Endothelial cell of hepatic sinusoid (primary cell): ENCODE data around the gene NUP62.

Source experiments
- in situ Hi-C: cut with HindIII; loops from 2 replicates; pipeline ENCODE4 v1.10.0; 2017; ENCODE audit warnings: low sequenced_read_pairs

NUP62 gene

DNA sequence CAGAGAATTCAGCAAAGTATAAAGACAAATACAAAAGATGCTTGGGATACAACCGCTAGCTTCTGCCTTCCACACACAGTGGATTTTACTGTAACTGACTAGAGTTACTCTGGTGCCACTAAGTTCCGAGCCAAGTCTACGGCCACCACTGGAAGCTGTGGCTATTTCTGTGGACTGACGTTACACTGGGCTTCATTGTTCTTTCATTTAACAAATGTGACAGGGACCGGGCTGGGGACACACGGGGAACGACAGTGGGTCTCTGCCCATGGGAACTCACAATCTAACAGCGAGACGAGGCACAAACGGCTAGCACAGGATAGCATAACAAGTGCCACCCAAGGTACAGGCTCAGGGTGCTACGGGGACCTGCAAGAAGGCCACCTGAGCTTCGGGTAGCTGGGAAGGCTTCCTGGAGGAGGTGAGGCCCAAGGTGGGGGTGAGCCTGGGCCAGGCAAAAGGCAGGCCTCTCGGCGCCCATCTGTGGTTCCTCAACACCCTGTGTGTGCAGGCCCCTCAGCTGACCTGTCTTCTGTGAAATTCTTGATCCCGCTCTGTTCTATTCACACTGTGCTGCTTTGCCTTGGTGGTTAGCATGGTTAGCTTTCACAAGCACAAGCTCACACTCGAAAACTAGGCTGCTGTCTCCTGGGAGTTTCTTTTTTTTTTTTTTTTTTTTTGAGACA lies 22.3 kb downstream of the NUP62 start:
- in situ Hi-C loops = no loop called here

DNA sequence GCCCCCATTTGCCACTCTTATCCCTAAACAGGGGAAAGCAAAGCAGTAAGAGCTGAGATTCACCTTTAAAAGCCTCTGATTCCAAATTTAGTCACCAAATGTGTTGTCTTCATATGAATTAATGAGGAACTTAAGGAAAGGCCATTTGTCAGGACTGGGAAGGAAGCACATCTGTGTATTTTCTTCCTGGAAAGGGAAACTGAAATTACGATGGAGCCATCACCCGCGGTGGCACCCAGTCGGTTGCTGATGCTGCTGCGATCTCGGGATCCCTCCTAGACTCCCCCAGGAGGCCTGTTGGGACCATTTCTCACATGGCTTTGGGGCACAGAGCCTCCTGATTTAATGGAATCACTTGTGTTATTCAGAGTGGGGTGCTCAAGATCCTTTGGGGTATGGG lies 25.2 kb downstream of the NUP62 start:
- in situ Hi-C loops = no loop called here

DNA sequence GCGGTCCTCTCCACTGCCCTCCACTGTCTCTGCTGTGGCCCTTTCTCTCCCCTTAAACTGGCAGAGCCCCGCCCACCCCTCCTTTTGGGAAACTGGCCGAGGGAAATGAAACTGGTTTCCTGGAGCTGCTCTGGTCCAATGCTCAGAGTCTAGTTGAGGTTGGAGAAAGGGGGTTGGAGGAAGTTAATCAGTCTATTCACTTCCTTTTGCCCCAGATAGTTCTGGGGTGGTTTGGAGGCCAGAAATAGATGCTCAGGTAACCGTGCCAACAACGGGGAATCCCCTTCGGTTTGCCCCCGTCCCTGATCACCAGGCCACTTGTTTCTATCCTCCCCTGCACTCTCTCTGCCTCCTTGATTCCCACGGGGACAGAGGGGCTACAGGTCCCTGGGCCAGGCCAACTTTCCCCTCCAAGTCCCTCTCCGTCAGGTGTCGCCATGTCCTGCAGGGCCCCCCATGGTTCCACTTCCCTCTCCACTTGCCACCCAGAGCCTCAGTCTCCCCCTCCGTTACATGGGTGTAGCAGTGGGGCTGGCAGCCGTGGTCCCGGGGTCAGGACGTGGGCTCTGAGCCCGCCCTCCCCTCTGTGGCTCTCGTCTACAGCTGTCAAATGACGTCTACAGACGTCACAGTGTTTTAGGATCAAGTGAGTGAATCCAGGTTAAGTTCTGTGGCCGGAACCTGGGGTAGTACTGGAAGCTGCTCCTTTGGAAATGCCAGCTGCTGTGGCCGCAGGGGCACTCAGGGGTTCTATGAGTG lies 32.3 kb downstream of the NUP62 start, which contains the start of gene IL4I1:
Gene IL4I1, minus strand, starts transcription at position 25 of the 759 bp plus-strand sequence. CDS start 727 bp downstream, outside the sequence.
- in situ Hi-C loops = no loop called here

GRCh38 chr19:49895566-49896297 lies 33.6 kb downstream of the NUP62 start:
- in situ Hi-C loops = no loop called here

GRCh38 chr19:49894879-49895565 lies 34.3 kb downstream of the NUP62 start:
- in situ Hi-C loops = loop anchor here (5.0 kb wide), 1 partner anchor 43 kb away; the partner anchor contains the start of gene PTOV1

- in situ Hi-C loops = loop anchor here (5.0 kb wide), 1 partner anchor 42 kb away; the partner anchor contains the start of gene PTOV1
Measured at GRCh38 chr19:49894011-49894664, 35.2 kb downstream of the NUP62 start.

DNA sequence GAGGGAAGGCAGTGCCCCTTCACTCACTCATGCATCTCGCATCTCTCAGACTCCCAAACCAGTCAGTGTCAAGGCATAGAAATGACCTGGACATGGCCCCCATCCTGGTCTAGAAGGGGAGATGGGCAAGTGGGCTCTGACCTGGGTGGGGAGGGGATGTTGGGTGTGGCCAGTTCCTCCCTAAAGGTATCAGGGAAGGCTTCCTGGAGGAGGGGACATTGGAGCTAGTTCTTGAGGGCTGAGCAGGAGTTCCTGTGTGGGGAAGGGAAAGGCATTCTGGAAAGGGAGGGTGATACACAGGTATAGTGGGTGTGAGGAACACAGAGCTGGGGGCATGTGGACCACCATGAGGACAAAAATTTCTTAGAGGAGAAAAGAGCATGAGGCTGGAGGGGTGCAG lies 36.6 kb downstream of the NUP62 start:
- in situ Hi-C loops = loop anchor here (5.0 kb wide), 1 partner anchor 40 kb away; the partner anchor contains the start of gene PTOV1

DNA sequence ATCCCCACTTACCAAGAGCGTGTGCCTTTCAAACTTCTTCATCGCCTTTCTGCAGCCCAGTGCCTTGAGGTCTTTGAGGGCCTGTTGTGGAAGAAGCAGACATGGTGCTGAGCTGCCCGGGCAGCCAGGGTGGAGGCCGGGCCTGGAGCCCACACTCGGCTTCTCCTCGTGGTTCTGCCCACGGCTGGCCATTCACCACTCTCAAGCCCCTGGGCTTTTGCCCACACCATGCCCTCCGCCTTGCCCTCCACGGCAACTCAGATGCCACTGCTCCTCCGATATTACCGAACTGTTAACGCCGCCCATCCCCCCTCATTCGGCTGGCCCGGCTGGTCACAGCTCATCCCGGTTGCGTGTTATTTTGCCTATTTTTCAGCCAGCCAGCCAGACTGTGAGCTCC lies 37.9 kb downstream of the NUP62 start:
- in situ Hi-C loops = loop anchor here (5.0 kb wide), 1 partner anchor 39 kb away; the partner anchor contains the start of gene PTOV1

GRCh38 chr19:49890349-49891311 lies 38.7 kb downstream of the NUP62 start:
- in situ Hi-C loops = loop anchor here (5.0 kb wide), 1 partner anchor 38 kb away; the partner anchor contains the start of gene PTOV1

DNA sequence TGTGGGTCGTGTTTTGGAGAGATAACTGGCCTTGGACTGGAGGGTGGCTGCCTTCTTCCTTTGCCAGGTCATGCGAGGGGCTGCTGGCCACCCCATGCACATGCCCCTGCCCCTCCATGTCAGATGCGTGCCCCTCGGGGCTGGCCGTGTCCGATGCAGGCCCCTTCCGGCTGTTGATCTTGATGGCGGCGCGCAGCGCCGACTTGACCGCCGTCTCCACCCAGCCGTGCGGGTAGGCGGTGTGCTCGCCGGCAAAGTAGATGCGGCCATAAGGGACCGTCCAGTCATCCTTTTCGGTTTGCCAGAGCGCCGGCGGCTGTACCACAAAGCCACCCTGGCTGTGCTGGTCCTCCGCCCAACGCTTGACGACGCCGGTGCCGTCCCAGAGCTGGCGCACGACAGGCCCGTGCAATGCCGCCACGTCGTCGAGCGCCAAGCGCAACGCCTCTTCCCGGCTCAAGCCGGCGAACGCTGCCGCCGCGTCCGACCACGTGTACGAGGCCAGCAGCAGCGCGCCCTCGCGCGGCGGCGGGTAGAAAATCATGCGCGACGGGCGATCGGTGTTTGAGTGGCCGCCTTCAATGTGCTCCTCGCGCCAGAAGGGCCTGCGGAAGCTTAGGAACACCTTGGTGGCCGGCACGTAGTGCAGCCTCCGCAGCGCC lies 39.5 kb downstream of the NUP62 start:
- in situ Hi-C loops = loop anchor here (5.0 kb wide), 1 partner anchor 38 kb away; the partner anchor contains the start of gene PTOV1

GRCh38 chr19:49889038-49889686 lies 40.1 kb downstream of the NUP62 start:
- in situ Hi-C loops = no loop called here

GRCh38 chr19:49888510-49888824 lies 40.8 kb downstream of the NUP62 start:
- in situ Hi-C loops = no loop called here

- in situ Hi-C loops = no loop called here
Measured at GRCh38 chr19:49887665-49888509, 41.4 kb downstream of the NUP62 start.

DNA sequence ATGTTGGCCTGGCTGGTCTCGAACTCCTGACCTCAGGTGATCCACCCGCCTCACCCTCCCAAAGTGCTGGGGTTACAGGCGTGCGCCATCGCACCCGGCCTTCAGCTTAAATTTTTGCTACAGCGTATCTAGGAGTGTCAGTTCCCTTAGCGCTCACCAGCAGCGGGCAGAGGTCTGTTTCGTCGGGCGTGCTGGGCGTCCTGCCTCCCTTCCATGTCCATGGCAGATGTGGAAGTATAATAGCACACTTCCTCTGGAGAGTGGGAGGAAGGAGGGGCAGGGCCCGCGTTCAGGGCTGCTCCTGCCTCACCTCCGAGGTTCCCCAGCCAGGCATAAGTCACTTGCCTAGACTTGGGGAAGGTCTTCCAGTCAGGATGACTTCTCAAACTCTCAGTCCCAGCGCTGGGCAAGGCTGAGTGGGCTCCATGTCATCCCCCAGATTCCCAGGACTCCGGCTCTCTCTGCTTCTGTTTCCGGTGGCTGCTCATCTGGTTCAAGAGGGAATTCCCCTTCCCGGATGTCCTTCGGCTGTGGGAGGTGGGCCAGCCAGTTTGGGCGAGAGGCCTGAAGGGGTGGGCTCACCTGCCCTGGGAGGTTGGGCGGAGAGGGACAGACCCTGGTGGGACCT lies 42.2 kb downstream of the NUP62 start:
- in situ Hi-C loops = no loop called here

DNA sequence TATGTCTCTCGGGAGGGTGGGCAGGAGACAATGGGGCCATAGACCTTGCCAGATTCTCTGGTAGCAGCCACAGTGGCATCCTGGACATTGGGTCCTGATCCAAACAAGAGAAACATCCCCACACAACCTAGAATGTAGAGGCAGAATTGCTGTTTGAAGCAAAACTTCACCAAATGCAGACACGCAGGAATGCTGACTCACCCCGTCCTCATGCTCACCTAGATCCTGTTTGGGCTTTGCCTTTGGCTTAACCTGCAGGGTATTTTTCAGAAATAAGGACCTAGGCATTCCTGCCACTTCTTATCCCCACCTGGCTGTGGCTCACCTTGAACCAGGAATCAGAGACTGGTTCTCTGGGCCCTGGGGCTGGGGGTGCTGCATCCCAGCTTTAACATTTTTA lies 44.5 kb downstream of the NUP62 start:
- in situ Hi-C loops = no loop called here

- in situ Hi-C loops = no loop called here
Measured at GRCh38 chr19:49884109-49884508, 45.2 kb downstream of the NUP62 start.

GRCh38 chr19:49883094-49883493 lies 46.2 kb downstream of the NUP62 start:
- in situ Hi-C loops = no loop called here
